Endometrial microvascular endothelial cells (primary cell): ENCODE results near the gene CNGA1. TPM values are rescaled to one million over a fixed set of nuclear protein-coding genes. Genes with fewer than 3 reads are reported as not detected.
"Not testable (repeated sequence)": the region's sequence is repeated elsewhere in the genome, so short reads cannot be mapped to it uniquely, and the experiment has no call there.

Source experiments
- in situ Hi-C: cut with HindIII; loops from 2 replicates; pipeline ENCODE4 v1.10.0; 2017; ENCODE audit warnings: low sequenced_read_pairs, low pct_unique_long_range_greater_than_20kb; ENCODE audit errors: inconsistent ontology term
- total RNA-seq: library from RNA; depleted of rRNA; stranded (reverse); fragments of >200 nt; gene quantifications from one replicate; pipeline ENCODE4 v1.2.3, GENCODE V29; 2015; ENCODE audit errors: inconsistent ontology term

CNGA1 gene
- total RNA-seq, 1 donor from 2014 or later = not detected

GRCh38 chr4:48032721-48033120 is 16.2 kb upstream of the CNGA1 start:
- in situ Hi-C loops = no loop called here

GRCh38 chr4:48031802-48032525 is 15.5 kb upstream of the CNGA1 start:
- in situ Hi-C loops = no loop called here

- in situ Hi-C loops = no loop called here
Measured at GRCh38 chr4:48030470-48030869, 14.0 kb upstream of the CNGA1 start.

GRCh38 chr4:48028696-48029095 is 12.2 kb upstream of the CNGA1 start:
- in situ Hi-C loops = no loop called here

GRCh38 chr4:48027653-48028052 is 11.2 kb upstream of the CNGA1 start:
- in situ Hi-C loops = no loop called here

- in situ Hi-C loops = no loop called here
Measured at GRCh38 chr4:48025005-48025404, 8.5 kb upstream of the CNGA1 start.

GRCh38 chr4:48024522-48024921 is 8.0 kb upstream of the CNGA1 start:
- in situ Hi-C loops = no loop called here

GRCh38 chr4:48022192-48022799 is 5.8 kb upstream of the CNGA1 start:
- in situ Hi-C loops = no loop called here

GRCh38 chr4:48021100-48021499 is 4.6 kb upstream of the CNGA1 start:
- in situ Hi-C loops = no loop called here

- in situ Hi-C loops = no loop called here
Measured at GRCh38 chr4:48018112-48018511, 1.6 kb upstream of the CNGA1 start.

GRCh38 chr4:48017108-48017571 is 659 bp upstream of the CNGA1 start:
- in situ Hi-C loops = no loop called here

GRCh38 chr4:48015678-48016077 is 803 bp downstream of the CNGA1 start:
- in situ Hi-C loops = no loop called here

GRCh38 chr4:48015216-48015615 is 1.3 kb downstream of the CNGA1 start:
- in situ Hi-C loops = no loop called here

GRCh38 chr4:48012824-48013223 is 3.7 kb downstream of the CNGA1 start:
- in situ Hi-C loops = no loop called here

GRCh38 chr4:48011722-48012121 is 4.8 kb downstream of the CNGA1 start:
- in situ Hi-C loops = no loop called here

- in situ Hi-C loops = not testable (repeated sequence)
Measured at GRCh38 chr4:48010906-48011305, 5.6 kb downstream of the CNGA1 start.

GRCh38 chr4:48008021-48008596 is 8.4 kb downstream of the CNGA1 start:
- in situ Hi-C loops = no loop called here

GRCh38 chr4:48005781-48006180 is 10.7 kb downstream of the CNGA1 start:
- in situ Hi-C loops = no loop called here

GRCh38 chr4:48003568-48003967 is 12.9 kb downstream of the CNGA1 start:
- in situ Hi-C loops = not testable (repeated sequence)

GRCh38 chr4:48002267-48002666 is 14.2 kb downstream of the CNGA1 start:
- in situ Hi-C loops = no loop called here
